K562 (cell line): ENCODE measurements around the gene CLGN. TPM values are rescaled to one million over a fixed set of nuclear protein-coding genes. Genes with fewer than 3 reads are reported as not detected.

Experiments used
- BDP1 ChIP-seq: IDR thresholded peaks from 3 replicates; pipeline ENCODE4 v1.6.1; 2011; ENCODE audit not compliant: insufficient read length, insufficient read depth
- CBX5 ChIP-seq: IDR thresholded peaks from 2 replicates; pipeline ENCODE4 v1.6.1; 2014; ENCODE audit warnings: low read depth, borderline replicate concordance
- ELK3 ChIP-seq: fragments of 450-650 bp; formaldehyde crosslinking; IDR thresholded peaks from 2 replicates; pipeline ENCODE4 v1.4.0; 2020; ENCODE audit warnings: mild to moderate bottlenecking
- ESRRB ChIP-seq: fragments of 250-450 bp; sonication (Bioruptor Pico); IDR thresholded peaks from 2 replicates; pipeline ENCODE4 v1.5.0; 2020; ENCODE audit warnings: mild to moderate bottlenecking, moderate library complexity, borderline replicate concordance
- GABPB2 ChIP-seq: fragments of 250-450 bp; sonication (Bioruptor Pico); conservative IDR thresholded peaks from 2 replicates; pipeline ENCODE4 v1.5.1; 2021; ENCODE audit warnings: mild to moderate bottlenecking
- HNRNPUL1 ChIP-seq: fragments of 200-400 bp; formaldehyde crosslinking; IDR thresholded peaks from 2 replicates; pipeline ENCODE4 v1.6.1; 2017; ENCODE audit warnings: low read length
- KLF1 ChIP-seq: fragments of 450-650 bp; IDR thresholded peaks from 2 replicates; pipeline ENCODE4 v1.6.1; 2016; ENCODE audit warnings: missing genetic modification characterization, missing compliant biosample characterization
- KLF6 ChIP-seq: fragments of 250-450 bp; sonication (Bioruptor Pico); IDR thresholded peaks from 2 replicates; pipeline ENCODE4 v1.4.0; 2020; ENCODE audit warnings: mild to moderate bottlenecking, moderate library complexity, borderline replicate concordance
- MEF2D ChIP-seq: conservative IDR thresholded peaks from 2 replicates; pipeline ENCODE4 v1.6.1; 2016; ENCODE audit warnings: low read depth, missing genetic modification characterization, missing compliant biosample characterization
- NFYB ChIP-seq: IDR thresholded peaks from 2 replicates; pipeline ENCODE4 v1.6.1; 2011; ENCODE audit warnings: mild to moderate bottlenecking, moderate library complexity; ENCODE audit not compliant: insufficient read length; ENCODE audit errors: extremely low read depth
- NR2F6 ChIP-seq: fragments of 450-650 bp; formaldehyde crosslinking; IDR thresholded peaks from 2 replicates; pipeline ENCODE4 v1.4.0; 2020; ENCODE audit warnings: mild to moderate bottlenecking
- PHTF2 ChIP-seq: fragments of 250-450 bp; sonication (Bioruptor Pico); IDR thresholded peaks from 2 replicates; pipeline ENCODE4 v1.5.0; 2021; ENCODE audit warnings: mild to moderate bottlenecking
- POLR3G ChIP-seq: IDR thresholded peaks from 2 replicates; pipeline ENCODE4 v1.6.1; 2011; ENCODE audit not compliant: insufficient read length, insufficient replicate concordance; ENCODE audit errors: extremely low read depth
- RB1 ChIP-seq: fragments of 450-650 bp; IDR thresholded peaks from 2 replicates; pipeline ENCODE4 v1.6.1; 2017; ENCODE audit warnings: low read depth, mild to moderate bottlenecking
- WHSC1 ChIP-seq: IDR thresholded peaks from one replicate; pipeline ENCODE4 v1.6.1; 2012; ENCODE audit warnings: low read length, control low read depth, inconsistent platforms
- ZNF12 ChIP-seq: sonication (generic); formaldehyde crosslinking; IDR thresholded peaks from 2 replicates; pipeline ENCODE4 v1.4.0; 2020; ENCODE audit warnings: mild to moderate bottlenecking, missing genetic modification reagents
- ZNF324 ChIP-seq: fragments of 250-450 bp; sonication (Bioruptor Pico); IDR thresholded peaks from 2 replicates; pipeline ENCODE4 v1.4.0; 2020; ENCODE audit warnings: mild to moderate bottlenecking
- ZNF347 ChIP-seq: fragments of 450-650 bp; formaldehyde crosslinking; IDR thresholded peaks from 2 replicates; pipeline ENCODE4 v1.4.0; 2020; ENCODE audit warnings: low read depth, mild to moderate bottlenecking, moderate library complexity
- ZNF444 ChIP-seq: fragments of 250-450 bp; sonication (Bioruptor Pico); IDR thresholded peaks from 2 replicates; pipeline ENCODE4 v1.4.0; 2020; ENCODE audit warnings: mild to moderate bottlenecking, moderate library complexity
- ZNF668 ChIP-seq: fragments of 250-450 bp; sonication (Bioruptor Pico); IDR thresholded peaks from 2 replicates; pipeline ENCODE4 v1.8.0; 2022; ENCODE audit warnings: mild to moderate bottlenecking, inconsistent platforms
- ZNF76 ChIP-seq: fragments of 250-450 bp; sonication (Bioruptor Pico); IDR thresholded peaks from 2 replicates; pipeline ENCODE4 v1.4.0; 2020; ENCODE audit warnings: mild to moderate bottlenecking, moderate library complexity, borderline replicate concordance
- polyA plus RNA-seq, 8 experiments: library from polyadenylated mRNA; depleted of rRNA in 4 of 8; stranded (reverse) in 5 of 8; unstranded in 3 of 8; fragments of >200 nt; fragmentation: Nextera tagmentation in 2 of 8; fragmentation: Illumina TruSeq in 1 of 8; extraction: Ambion mirVana in 2 of 8; extraction: Trizol in 1 of 8; gene quantifications; 2 replicates each; pipeline versions ENCODE4 v1.2.1 to v1.2.3, GENCODE V29; 2011 to 2014; ENCODE audit warnings: inconsistent platforms in 1 of 8, missing spikeins in 1 of 8
- total RNA-seq, 7 experiments: library from RNA; depleted of rRNA in 6 of 7; stranded (reverse); fragments of >200 nt in 6 of 7; fragmentation: Illumina TruSeq in 2 of 7; extraction: Trizol in 2 of 7; gene quantifications; 2 replicates each; pipeline versions ENCODE4 v1.2.1 to v1.2.3, GENCODE V29; 2011 to 2021; ENCODE audit warnings: low replicate concordance in 1 of 7
- TF ChIP-seq, protein P1 (sequence below): fragments of 450-650 bp; conservative IDR thresholded peaks from 2 replicates; pipeline ENCODE4 v1.6.1; 2016; ENCODE audit warnings: missing genetic modification characterization, low read depth, mild to moderate bottlenecking, missing compliant biosample characterization, moderate library complexity
- TF ChIP-seq, protein P2 (sequence below): fragments of 250-450 bp; sonication (Bioruptor Pico); IDR thresholded peaks from 2 replicates; pipeline ENCODE4 v1.8.0; 2021; ENCODE audit warnings: moderate library complexity, mild to moderate bottlenecking, inconsistent platforms
- TF ChIP-seq, protein P3 (sequence below): fragments of 250-450 bp; sonication (Bioruptor Pico); IDR thresholded peaks from 2 replicates; pipeline ENCODE4 v1.8.0; 2022; ENCODE audit warnings: moderate library complexity, mild to moderate bottlenecking, inconsistent platforms
- TF ChIP-seq, protein P4 (sequence below): fragments of 450-650 bp; formaldehyde crosslinking; IDR thresholded peaks from 2 replicates; pipeline ENCODE4 v1.4.0; 2020; ENCODE audit warnings: mild to moderate bottlenecking, moderate library complexity

The CLGN gene
- total and polyA plus RNA-seq, 9 of the 15 experiments (the other 6 are each of a cell fraction or from before 2014, with no cell fraction given), result 0.22 to 3.6 (median 2.7) TPM

- TF ChIP-seq HNRNPUL1, result no peak
- TF ChIP-seq NFYB, result peak; percentile 74
- no peak for TF ChIP-seq ZNF324 (CRISPR knock-in tag)
- TF ChIP-seq WHSC1, result no peak
- TF ChIP-seq KLF1 (tag), result no peak
- no peak for TF ChIP-seq BDP1
- TF ChIP-seq KLF6 (CRISPR knock-in tag), result no peak
- no peak for TF ChIP-seq ZNF12 (CRISPR knock-in tag)
- TF ChIP-seq, protein P1, sequence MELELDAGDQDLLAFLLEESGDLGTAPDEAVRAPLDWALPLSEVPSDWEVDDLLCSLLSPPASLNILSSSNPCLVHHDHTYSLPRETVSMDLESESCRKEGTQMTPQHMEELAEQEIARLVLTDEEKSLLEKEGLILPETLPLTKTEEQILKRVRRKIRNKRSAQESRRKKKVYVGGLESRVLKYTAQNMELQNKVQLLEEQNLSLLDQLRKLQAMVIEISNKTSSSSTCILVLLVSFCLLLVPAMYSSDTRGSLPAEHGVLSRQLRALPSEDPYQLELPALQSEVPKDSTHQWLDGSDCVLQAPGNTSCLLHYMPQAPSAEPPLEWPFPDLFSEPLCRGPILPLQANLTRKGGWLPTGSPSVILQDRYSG (tag), result no peak
- 0 out of 2 replicates have a peak, but pooled peaks have one; percentile 53 for TF ChIP-seq RB1
- TF ChIP-seq MEF2D (tag), result no peak
- TF ChIP-seq ESRRB (CRISPR knock-in tag), result no peak
- TF ChIP-seq POLR3G, result no peak
- TF ChIP-seq, protein P2, sequence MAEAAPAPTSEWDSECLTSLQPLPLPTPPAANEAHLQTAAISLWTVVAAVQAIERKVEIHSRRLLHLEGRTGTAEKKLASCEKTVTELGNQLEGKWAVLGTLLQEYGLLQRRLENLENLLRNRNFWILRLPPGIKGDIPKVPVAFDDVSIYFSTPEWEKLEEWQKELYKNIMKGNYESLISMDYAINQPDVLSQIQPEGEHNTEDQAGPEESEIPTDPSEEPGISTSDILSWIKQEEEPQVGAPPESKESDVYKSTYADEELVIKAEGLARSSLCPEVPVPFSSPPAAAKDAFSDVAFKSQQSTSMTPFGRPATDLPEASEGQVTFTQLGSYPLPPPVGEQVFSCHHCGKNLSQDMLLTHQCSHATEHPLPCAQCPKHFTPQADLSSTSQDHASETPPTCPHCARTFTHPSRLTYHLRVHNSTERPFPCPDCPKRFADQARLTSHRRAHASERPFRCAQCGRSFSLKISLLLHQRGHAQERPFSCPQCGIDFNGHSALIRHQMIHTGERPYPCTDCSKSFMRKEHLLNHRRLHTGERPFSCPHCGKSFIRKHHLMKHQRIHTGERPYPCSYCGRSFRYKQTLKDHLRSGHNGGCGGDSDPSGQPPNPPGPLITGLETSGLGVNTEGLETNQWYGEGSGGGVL, result no peak
- no peak for TF ChIP-seq PHTF2 (CRISPR knock-in tag)
- no peak for TF ChIP-seq NR2F6 (CRISPR knock-in tag)
- no peak for TF ChIP-seq ZNF668 (CRISPR knock-in tag)
- TF ChIP-seq ZNF347, result no peak
- TF ChIP-seq ELK3 (CRISPR knock-in tag), result no peak
- no peak for TF ChIP-seq CBX5
- TF ChIP-seq GABPB2 (CRISPR knock-in tag), result no peak
- TF ChIP-seq ZNF76 (CRISPR knock-in tag), result no peak
- TF ChIP-seq, protein P3, sequence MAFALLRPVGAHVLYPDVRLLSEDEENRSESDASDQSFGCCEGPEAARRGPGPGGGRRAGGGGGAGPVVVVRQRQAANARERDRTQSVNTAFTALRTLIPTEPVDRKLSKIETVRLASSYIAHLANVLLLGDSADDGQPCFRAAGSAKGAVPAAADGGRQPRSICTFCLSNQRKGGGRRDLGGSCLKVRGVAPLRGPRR (CRISPR knock-in tag), result no peak
- TF ChIP-seq, protein P4, sequence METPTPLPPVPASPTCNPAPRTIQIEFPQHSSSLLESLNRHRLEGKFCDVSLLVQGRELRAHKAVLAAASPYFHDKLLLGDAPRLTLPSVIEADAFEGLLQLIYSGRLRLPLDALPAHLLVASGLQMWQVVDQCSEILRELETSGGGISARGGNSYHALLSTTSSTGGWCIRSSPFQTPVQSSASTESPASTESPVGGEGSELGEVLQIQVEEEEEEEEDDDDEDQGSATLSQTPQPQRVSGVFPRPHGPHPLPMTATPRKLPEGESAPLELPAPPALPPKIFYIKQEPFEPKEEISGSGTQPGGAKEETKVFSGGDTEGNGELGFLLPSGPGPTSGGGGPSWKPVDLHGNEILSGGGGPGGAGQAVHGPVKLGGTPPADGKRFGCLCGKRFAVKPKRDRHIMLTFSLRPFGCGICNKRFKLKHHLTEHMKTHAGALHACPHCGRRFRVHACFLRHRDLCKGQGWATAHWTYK (CRISPR knock-in tag), result no peak
- TF ChIP-seq ZNF444 (CRISPR knock-in tag), result no peak
Observed at GRCh38 chr4:140373328-140374129, 53.9 kb downstream of the CLGN start, which contains the start of gene SCOC (continued).
